ENCODE measurements around the gene NLE1.

The NLE1 gene

DNA sequence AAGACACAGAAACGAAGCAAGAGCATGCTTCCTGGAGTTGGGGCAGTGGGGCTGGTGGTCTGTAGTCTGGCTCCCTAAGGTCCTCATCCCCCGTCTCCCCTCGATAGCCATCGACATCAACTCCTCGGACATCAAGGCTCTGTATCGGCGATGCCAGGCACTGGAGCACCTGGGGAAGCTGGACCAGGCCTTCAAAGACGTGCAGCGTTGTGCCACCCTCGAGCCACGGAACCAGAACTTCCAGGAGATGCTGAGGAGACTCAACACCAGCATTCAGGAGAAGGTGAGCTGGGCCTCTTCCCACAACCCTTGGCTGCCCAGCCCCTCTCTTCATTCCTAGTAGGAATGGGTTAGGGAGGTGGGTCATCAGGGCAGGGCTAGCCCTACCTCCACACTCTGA is 7.8 kb upstream of the NLE1 start:
- no peaks in the 10 kb centered on the region for H3K9me3 ChIP-seq (ENCODE audit: insufficient read depth, low read depth, low read length)
- TF ChIP-seq, protein P1, sequence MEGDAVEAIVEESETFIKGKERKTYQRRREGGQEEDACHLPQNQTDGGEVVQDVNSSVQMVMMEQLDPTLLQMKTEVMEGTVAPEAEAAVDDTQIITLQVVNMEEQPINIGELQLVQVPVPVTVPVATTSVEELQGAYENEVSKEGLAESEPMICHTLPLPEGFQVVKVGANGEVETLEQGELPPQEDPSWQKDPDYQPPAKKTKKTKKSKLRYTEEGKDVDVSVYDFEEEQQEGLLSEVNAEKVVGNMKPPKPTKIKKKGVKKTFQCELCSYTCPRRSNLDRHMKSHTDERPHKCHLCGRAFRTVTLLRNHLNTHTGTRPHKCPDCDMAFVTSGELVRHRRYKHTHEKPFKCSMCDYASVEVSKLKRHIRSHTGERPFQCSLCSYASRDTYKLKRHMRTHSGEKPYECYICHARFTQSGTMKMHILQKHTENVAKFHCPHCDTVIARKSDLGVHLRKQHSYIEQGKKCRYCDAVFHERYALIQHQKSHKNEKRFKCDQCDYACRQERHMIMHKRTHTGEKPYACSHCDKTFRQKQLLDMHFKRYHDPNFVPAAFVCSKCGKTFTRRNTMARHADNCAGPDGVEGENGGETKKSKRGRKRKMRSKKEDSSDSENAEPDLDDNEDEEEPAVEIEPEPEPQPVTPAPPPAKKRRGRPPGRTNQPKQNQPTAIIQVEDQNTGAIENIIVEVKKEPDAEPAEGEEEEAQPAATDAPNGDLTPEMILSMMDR (conservative IDR thresholded peaks at IDR 0.05; ENCODE audit: low read length), result no peak
- TF ChIP-seq EZH2phosphoT487 (IDR thresholded peaks at IDR 0.05; ENCODE audit: borderline replicate concordance), result no peak
- H3K9me2 ChIP-seq (replicated peaks; ENCODE audit: low read depth, low read length), result no peaks in the 10 kb centered on the region
- no peaks in the 10 kb centered on the region for H3K79me2 ChIP-seq (ENCODE audit: insufficient read depth, low read length)
- no peak overlapping the region for H2AFZ ChIP-seq (ENCODE audit: low read length)
- no peak overlapping the region for H3K4me3 ChIP-seq (ENCODE audit: low read length, poor library complexity, severe bottlenecking)
- H4K20me1 ChIP-seq (ENCODE audit: insufficient read depth, low read length, poor library complexity, severe bottlenecking), result no peaks in the 10 kb centered on the region
- H3K9ac ChIP-seq (ENCODE audit: low read depth, low read length, poor library complexity, severe bottlenecking), result no peak overlapping the region
- H3K4me2 ChIP-seq (ENCODE audit: low read depth, low read length, poor library complexity, severe bottlenecking), result no peak overlapping the region
- H3F3A ChIP-seq (ENCODE audit: low read depth), result no peaks in the 10 kb centered on the region
- peaks cover 7% of the 10 kb centered on the region for H3K27me3 ChIP-seq (ENCODE audit: insufficient read depth, low read length, poor library complexity, severe bottlenecking)
- H3K4me1 ChIP-seq (ENCODE audit: insufficient read depth, low read length, poor library complexity, severe bottlenecking), result no peaks in the 10 kb centered on the region
- H3K36me3 ChIP-seq (ENCODE audit: insufficient read depth, low read length), result no peaks in the 10 kb centered on the region

DNA sequence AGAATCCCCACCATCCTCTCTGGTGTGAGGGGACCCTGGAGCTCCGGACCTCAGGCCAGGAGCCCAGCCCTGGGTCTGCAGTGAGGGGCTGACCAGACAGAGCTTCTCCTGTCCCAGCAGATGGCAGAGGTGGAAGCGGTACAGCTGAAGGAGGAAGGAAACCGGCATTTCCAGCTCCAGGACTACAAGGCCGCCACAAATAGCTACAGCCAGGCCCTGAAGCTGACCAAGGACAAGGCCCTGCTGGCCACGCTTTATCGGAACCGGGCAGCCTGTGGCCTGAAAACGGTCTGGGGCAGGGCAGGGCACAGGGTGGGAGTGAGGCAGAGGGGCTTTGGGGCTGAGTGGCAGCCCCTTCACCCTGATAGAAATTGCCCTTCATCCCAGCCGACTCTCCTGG is 6.0 kb upstream of the NLE1 start:
- no peaks in the 10 kb centered on the region for H3K36me3 ChIP-seq (ENCODE audit: insufficient read depth, low read length)

DNA sequence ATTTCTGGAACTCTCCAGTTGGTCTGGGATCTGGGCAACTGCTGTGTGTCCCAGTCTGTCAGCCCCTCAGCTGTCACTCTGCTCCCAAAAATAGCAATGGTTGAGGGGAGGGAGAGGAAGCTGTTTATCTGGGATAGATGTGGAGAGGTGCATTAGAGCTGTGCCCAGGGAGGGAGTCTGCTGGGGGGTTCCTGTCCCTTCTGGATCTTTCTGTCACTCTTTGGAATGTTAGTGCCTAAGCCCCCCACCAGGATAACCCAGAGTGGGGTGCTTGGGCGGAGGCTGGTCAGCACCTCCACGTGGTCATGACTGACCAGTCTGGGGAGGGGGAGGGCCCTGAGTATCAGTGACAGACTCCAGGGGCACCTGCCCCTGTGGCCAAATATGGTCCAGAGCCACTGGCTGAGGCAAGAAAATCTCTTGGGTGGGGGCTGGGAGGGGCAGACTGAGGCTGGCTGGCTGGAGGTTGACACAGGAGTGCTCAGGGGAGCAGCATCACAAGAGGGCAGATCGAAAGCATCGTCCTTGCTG is 5.3 kb upstream of the NLE1 start, which contains the start of gene UNC45B:
TSS of gene UNC45B (plus strand) at position 443 of the 531 bp plus-strand sequence. CDS start 447 bp downstream, outside the sequence.
- Histone ChIP-seq H3K9ac (ENCODE audit: low read depth, low read length, poor library complexity, severe bottlenecking) (no peak within 1 kb of the TSS), H3K4me2 (ENCODE audit: low read depth, low read length, poor library complexity, severe bottlenecking) (no peak within 1 kb of the TSS), H3K4me3 (ENCODE audit: low read length, poor library complexity, severe bottlenecking) (no peak within 1 kb of the TSS), H3K9me2 (replicated peaks; ENCODE audit: low read depth, low read length) (no peaks in the 10 kb centered on the region), H3K27me3 (ENCODE audit: insufficient read depth, low read length, poor library complexity, severe bottlenecking) (no peaks in the 10 kb centered on the region), H3F3A (ENCODE audit: low read depth) (no peaks in the 10 kb centered on the region), H4K20me1 (ENCODE audit: insufficient read depth, low read length, poor library complexity, severe bottlenecking) (no peaks in the 10 kb centered on the region), H3K4me1 (ENCODE audit: insufficient read depth, low read length, poor library complexity, severe bottlenecking) (no peaks in the 10 kb centered on the region), H2AFZ (ENCODE audit: low read length) (no peak within 1 kb of the TSS), H3K36me3 (ENCODE audit: insufficient read depth, low read length) (no peaks in the 10 kb centered on the region), H3K9me3 (ENCODE audit: insufficient read depth, low read depth, low read length) (no peaks in the 10 kb centered on the region), H3K79me2 (ENCODE audit: insufficient read depth, low read length) (no peaks in the 10 kb centered on the region)
- TF ChIP-seq, protein P1 (conservative IDR thresholded peaks at IDR 0.05; ENCODE audit: low read length), result no peak

More for the DNA sequence above, 6.0 kb upstream of the NLE1 start:
- Histone ChIP-seq H3K4me2 (ENCODE audit: low read depth, low read length, poor library complexity, severe bottlenecking) (no peak overlapping the region), H3F3A (ENCODE audit: low read depth) (no peaks in the 10 kb centered on the region), H2AFZ (ENCODE audit: low read length) (no peak overlapping the region), H3K9ac (ENCODE audit: low read depth, low read length, poor library complexity, severe bottlenecking) (no peak overlapping the region), H3K9me2 (replicated peaks; ENCODE audit: low read depth, low read length) (no peaks in the 10 kb centered on the region), H4K20me1 (ENCODE audit: insufficient read depth, low read length, poor library complexity, severe bottlenecking) (no peaks in the 10 kb centered on the region), H3K4me1 (ENCODE audit: insufficient read depth, low read length, poor library complexity, severe bottlenecking) (no peaks in the 10 kb centered on the region), H3K79me2 (ENCODE audit: insufficient read depth, low read length) (no peaks in the 10 kb centered on the region), H3K9me3 (ENCODE audit: insufficient read depth, low read depth, low read length) (no peaks in the 10 kb centered on the region), H3K4me3 (ENCODE audit: low read length, poor library complexity, severe bottlenecking) (no peak overlapping the region), H3K27me3 (ENCODE audit: insufficient read depth, low read length, poor library complexity, severe bottlenecking) (no peaks in the 10 kb centered on the region)
- no peak for TF ChIP-seq EZH2phosphoT487 (IDR thresholded peaks at IDR 0.05; ENCODE audit: borderline replicate concordance)
- TF ChIP-seq, protein P1 (conservative IDR thresholded peaks at IDR 0.05; ENCODE audit: low read length), result no peak

All from Loucy (cell line).